Smooth muscle cell of the coronary artery (primary cell): ENCODE results near the gene ZNF653. TPM values are rescaled to one million over a fixed set of nuclear protein-coding genes. Genes with fewer than 3 reads are reported as not detected.

ENCODE experiments used
- total RNA-seq: library from RNA; depleted of rRNA; stranded (reverse); fragments of >200 nt; gene quantifications from 2 replicates; pipeline ENCODE4 v1.2.3, GENCODE V29; 2014; ENCODE audit warnings: low replicate concordance

ZNF653 gene, protein sequence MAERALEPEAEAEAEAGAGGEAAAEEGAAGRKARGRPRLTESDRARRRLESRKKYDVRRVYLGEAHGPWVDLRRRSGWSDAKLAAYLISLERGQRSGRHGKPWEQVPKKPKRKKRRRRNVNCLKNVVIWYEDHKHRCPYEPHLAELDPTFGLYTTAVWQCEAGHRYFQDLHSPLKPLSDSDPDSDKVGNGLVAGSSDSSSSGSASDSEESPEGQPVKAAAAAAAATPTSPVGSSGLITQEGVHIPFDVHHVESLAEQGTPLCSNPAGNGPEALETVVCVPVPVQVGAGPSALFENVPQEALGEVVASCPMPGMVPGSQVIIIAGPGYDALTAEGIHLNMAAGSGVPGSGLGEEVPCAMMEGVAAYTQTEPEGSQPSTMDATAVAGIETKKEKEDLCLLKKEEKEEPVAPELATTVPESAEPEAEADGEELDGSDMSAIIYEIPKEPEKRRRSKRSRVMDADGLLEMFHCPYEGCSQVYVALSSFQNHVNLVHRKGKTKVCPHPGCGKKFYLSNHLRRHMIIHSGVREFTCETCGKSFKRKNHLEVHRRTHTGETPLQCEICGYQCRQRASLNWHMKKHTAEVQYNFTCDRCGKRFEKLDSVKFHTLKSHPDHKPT
- 4.6 and 7.4 TPM in 2 replicates for total RNA-seq

DNA sequence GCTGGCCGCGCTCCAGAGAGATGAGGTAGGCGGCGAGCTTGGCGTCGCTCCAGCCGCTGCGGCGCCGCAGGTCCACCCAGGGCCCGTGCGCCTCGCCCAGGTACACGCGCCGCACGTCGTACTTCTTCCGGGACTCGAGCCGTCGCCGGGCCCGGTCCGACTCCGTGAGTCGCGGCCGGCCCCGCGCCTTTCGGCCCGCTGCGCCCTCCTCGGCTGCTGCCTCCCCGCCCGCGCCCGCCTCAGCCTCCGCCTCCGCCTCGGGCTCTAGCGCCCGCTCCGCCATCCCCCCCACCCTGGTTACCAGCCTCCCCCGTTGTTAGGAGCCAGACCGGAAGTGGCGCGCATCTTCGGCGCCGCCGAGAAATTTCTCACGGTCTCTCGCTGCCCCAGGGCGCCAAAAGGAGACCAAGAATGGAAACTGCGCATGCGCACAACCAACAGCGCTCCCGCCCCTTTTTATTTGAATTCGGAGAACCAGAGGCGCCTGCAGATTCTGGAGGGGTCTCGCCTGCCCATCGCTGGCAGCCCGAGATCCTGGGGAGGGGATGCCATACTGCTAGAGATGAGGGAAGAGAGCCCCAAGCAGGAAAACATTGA, at the start of gene ZNF653:
ZNF653 (minus strand) TSS at position 336 of the 597 bp plus-strand sequence; CDS start at position 283, 53 bp downstream.

DNA sequence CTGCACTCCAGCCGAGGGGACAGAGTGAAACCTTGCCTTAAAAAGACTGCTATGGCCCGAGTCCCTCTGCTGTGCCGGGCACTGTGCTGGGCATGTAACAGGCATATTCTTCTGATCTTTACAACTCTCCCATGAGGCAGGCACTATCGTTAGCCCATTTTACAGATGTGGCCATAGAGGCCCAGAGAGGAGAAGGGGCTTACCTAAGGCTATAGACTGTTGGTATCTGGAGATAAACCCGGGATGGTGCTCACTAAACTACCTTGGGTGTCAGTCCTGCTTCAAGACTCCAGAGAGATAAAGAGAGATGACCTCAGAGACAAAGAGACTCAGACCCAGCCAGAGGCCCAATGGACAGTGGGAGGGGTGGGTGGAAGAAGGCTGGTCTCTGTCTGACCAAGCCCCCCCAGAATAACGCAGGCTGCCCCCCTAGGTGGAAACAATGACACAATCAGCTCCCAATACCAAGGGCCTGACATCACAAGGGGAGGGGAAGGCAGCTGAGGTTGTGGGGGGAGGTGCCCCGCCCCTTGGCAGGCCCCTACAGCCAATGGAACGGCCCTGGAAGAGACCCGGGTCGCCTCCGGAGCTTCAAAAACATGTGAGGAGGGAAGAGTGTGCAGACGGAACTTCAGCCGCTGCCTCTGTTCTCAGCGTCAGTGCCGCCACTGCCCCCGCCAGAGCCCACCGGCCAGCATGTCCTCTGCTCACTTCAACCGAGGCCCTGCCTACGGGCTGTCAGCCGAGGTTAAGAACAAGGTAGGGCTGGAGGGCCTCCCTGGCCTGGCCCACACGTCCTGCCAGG, 32.8 kb upstream of the ZNF653 start, which contains the start of gene CNN1:
CNN1 (plus strand) TSS at position 620 of the 805 bp plus-strand sequence; CDS start at position 697, 77 bp downstream.

DNA sequence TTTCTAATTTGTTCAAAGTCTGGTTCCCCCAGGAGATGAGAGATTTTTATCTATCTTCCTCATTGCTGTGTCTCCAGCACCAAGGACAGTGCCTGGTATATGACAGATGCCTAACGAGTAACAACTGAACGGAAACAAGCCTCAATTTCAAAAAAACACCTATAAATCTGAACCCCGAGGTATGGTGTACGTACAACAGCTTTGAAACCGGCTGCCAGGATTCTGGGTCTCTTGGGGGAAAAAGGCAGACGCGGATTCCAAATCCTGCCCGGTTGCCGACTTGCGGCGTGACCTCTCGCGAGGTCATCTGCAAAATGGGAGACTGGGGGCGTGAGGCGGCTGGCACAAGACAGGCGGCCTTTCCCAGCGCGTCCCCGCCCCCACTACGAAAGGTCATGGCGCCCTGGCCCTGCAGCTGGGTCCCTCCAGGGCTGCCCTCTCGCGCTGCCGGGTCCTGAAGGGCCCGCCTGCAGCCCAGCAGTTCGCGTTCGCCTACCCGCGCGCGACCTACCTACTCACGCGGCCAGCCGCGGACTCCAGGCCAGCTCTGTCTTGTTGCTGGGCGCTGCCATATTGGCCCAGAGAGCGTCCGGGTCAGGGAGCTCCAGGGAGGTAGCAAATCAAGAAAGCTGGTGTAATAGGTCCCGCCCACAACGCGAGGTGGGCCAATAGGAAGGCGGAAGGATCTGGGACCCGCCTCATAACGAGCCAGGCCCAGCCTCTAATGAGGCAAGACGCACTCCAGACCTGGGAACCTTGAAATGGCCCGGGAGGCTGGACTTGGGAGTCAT, 23.1 kb upstream of the ZNF653 start, which contains the start of gene ECSIT:
ECSIT (minus strand) TSS at position 584 of the 791 bp plus-strand sequence. CDS start 9,964 bp downstream, outside the sequence.

DNA sequence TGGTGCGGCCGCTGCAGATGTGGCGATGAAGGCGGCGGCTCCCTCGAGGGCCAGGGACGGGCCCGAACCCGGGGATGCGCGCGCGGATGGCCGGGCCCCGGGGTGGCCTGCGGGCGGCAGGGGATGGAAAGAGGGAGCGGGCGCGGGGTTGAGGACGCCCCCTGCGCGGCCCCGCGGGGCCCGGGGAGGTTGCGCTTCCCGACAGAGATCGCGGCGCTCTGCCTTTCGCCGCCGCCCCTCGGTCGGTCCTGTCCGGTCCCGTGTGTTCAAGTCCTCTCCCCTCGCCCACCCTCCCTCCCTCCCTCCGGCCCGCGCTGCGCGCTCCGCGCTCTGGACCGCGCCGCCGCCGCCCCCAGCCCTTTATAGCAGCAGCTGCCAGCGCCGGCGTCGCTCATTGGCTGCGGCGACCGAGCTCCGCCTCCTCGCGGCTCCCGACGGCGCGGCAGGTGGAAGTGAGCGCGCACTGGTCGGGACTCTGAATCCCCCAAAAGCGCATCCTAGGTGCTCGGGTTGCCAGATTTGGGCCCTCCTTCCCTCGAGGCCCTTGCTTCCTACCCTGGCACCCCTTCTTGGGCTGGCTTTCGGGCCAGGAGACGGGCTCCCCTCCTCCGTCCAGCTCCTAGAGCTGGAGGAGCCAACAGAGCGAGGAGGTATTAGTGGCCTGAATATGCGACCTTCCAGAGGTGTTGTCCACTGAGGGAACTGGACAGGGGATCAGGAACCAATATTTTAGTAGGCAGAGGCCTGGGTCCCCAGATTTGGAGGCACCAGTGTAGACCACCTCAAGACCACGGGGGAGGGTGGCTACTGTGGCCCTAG, 24.7 kb downstream of the ZNF653 start, which contains the start of gene ELAVL3:
ELAVL3 (minus strand) TSS at position 332 of the 819 bp plus-strand sequence. CDS start 438 bp downstream, outside the sequence.

DNA sequence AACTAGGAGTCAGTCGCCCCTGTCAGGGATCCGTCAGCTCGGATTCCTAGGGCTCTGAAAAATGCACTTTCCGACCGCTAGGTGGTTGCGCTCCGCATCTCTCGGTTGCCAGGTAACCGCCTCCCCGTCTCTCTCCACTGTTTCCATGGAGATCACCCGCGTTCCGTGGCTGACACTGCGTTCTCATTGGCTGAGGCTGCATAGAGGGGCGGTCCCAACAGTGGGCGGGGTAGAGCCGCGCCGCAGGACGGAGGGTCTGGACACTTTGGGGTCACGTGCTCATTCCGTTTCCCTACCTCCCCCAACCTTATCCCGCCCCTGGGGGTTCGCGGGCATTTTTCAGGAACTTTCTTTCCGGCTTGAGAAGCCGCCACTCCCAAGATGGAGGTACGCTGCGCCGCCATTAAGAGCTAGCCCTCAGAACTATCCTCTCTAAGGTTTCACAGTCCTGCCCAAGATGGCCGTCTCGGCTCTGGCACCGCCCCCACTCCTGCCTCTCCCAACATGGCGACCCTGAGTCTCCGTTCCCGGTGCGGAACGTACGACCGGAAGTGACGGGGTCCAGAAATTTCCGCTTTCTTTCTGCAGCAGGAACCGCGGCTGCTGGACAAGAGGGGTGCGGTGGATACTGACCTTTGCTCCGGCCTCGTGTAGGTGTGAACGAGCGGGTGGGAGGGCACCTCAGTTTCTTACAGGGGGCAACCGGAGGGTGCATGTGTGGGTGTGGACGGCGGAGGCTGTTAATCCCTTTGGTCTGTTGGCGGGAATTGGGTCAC, 70.4 kb downstream of the ZNF653 start, which contains the start of the genes ODAD3 and PRKCSH:
ODAD3 (minus strand) TSS at position 65 of the 776 bp plus-strand sequence. CDS start 105 bp downstream, outside the sequence.
PRKCSH (plus strand) TSS at position 579 of the 776 bp plus-strand sequence. CDS start 483 bp downstream, outside the sequence.

Other genes starting within 250 kb of the ZNF653 start
- gene DOCK6, start 243.3 kb downstream of the ZNF653 start, total RNA-seq = 9.0 and 14.2 TPM in 2 replicates
- not detected in 2 replicates for gene TSPAN16, start 209.7 kb downstream of the ZNF653 start, total RNA-seq
- gene RAB3D, start 166.2 kb downstream of the ZNF653 start, total RNA-seq = 15.0 and 78.6 TPM in 2 replicates
- gene TMEM205, start 159.6 kb downstream of the ZNF653 start, total RNA-seq = 66.0 and 68.6 TPM in 2 replicates
- gene CCDC159, start 159.3 kb downstream of the ZNF653 start, total RNA-seq = 6.7 and 10.9 TPM in 2 replicates
- 7.1 and 10.9 TPM in 2 replicates for gene PLPPR2, start 150.4 kb downstream of the ZNF653 start, total RNA-seq
- gene SWSAP1, start 131.2 kb downstream of the ZNF653 start, total RNA-seq = 0.30 and 0.35 TPM in 2 replicates
- gene EPOR, start 121.5 kb downstream of the ZNF653 start, total RNA-seq = 3.5 and 5.1 TPM in 2 replicates
- gene RGL3, start 86.5 kb downstream of the ZNF653 start, total RNA-seq = 1.5 TPM in 2 replicates
- gene ODAD3, start 70.7 kb downstream of the ZNF653 start, total RNA-seq = 0.23 and 0.94 TPM in 2 replicates
- 102 and 173 TPM in 2 replicates for gene PRKCSH, start 70.2 kb downstream of the ZNF653 start, total RNA-seq
- not detected in 2 replicates for gene ELAVL3, start 24.8 kb downstream of the ZNF653 start, total RNA-seq
- gene ECSIT, start 23.3 kb upstream of the ZNF653 start, total RNA-seq = 32.3 and 58.9 TPM in 2 replicates
- 6.5 and 9.2 TPM in 2 replicates for gene CNN1, start 33.0 kb upstream of the ZNF653 start, total RNA-seq
- 19.7 and 35.6 TPM in 2 replicates for gene ELOF1, start 53.4 kb upstream of the ZNF653 start, total RNA-seq
- 0.08 and 8.5 TPM in 2 replicates for gene ACP5, start 71.8 kb upstream of the ZNF653 start, total RNA-seq
- gene ZNF627, start 91.6 kb upstream of the ZNF653 start, total RNA-seq = 10.3 and 19.8 TPM in 2 replicates
- 5.0 and 5.1 TPM in 2 replicates for gene ZNF823, start 233.1 kb upstream of the ZNF653 start, total RNA-seq